HG02884 (cell line): Measurements from ENCODE around the gene SBF2.

Source experiments
- ATAC-seq: cut with Tn5 transposase; IDR thresholded peaks from one replicate; pipeline ENCODE4 v1.9.1; 2021; ENCODE audit warnings: mild to moderate bottlenecking, moderate library complexity; ENCODE audit not compliant: unreplicated experiment

Gene SBF2

GRCh38 chr11:9868641-9869040, 425.4 kb downstream of the SBF2 start:
- no peak for ATAC-seq

DNA sequence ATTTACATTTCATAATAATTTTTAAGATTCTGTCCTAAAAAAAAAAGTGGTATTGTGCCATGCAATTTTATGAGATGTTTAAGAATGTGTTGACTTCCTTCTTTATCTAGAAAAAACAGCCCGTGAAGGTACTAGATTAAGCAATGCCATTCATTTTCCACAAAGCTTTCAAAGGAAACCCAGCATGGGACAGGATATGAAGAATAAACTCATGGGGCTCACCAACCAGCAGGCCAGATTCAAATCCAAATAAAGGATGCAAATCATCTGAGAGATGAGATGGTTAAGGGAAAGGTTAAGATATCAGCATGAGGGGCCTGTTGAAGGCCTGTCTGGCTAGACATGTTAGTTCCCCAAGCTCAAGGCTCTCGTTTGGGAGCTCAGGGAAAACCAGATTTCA, 431.0 kb downstream of the SBF2 start:
- ATAC-seq: no peak

DNA sequence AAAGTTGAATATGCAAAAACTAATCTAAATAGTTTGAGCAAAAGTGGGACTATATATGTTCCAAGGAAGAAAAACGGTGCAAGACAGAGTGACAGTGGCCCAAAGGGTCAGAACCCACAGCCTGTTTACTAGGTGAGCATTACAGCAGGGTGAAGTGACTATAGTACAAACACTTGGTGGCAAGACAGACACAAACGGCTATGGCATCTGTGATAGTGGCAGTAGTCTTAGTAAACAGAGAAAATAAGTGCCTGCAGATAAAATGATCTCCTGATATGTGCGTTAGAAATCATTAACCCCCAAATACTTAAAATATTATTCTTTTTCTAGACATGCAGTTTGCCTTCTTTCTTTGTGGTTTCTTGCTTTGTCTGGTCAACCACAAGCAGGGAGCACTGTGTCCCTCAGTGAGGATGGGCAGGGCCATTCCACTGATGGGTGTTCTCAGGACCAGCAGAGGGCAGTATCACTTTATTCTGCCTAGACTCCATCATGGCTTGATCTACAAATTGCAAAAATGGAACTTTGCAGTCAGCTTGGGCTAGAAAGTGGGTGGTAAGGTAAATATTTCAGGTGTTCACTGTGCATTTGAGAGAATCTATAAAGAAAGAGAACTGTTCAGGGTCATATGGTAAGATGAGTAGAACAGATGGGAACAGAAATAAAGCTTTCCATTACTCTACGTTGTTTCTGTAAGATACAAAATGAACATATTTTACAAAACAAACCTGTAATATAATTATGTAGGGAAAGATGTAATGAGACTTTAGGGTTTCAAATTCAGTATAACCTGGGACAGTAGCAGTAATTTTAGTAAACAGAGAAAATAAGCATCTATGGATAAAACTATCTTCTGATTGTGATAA, 431.9 kb downstream of the SBF2 start:
- ATAC-seq: no peak

- ATAC-seq: no peak
Measured at GRCh38 chr11:9859554-9860305, 434.3 kb downstream of the SBF2 start.

DNA sequence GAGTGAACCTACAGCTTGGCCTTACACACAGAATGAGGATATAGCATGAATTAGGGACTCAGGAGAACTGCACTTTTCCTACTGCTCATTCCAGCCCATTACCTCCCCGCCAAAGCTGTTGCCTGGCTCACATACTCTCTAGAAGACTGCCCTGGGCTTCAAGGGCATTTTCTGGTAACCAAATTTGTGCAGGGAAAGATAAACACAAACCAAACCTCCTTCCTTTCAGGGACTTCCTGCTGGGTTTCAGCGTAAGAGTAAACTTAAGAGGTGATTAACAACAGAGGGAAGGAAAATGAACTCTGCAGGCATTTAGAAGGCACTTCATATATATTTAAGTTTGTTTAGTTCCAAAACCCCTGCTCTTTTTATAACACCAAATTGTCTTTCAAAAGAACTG, 435.2 kb downstream of the SBF2 start:
- no peak for ATAC-seq

GRCh38 chr11:9858218-9858617, 435.8 kb downstream of the SBF2 start:
- no peak for ATAC-seq

GRCh38 chr11:9855579-9856287, 438.3 kb downstream of the SBF2 start:
- peak; percentile 83 for ATAC-seq

DNA sequence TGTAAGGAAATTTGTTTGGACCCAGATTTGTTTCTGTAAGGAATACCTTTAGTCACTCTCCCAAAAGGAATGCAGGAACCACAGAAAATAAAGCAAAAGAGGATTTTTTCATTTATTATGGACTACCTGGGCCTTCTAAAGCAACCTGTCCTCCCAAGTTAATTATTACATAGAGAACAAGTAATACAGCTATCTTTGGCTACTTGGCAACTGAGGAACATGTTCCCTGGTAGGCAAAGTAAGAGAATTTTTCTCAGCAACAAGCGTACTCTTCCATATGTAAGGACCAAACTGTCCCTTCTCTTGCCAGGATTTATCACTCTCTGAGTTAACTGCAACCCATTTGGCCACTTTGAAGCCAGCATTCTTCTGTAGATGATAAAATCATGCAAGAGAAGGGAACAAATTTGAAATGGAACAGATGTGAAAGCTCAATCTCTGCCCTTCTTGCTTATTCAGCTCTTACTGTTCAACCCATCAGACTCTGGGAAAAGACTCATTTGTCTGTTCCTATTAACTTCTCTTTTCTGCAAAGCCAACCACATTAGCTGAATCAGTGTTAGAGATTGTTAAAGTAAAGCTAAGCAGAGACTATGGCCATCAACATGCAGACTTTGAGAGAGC, 440.0 kb downstream of the SBF2 start:
- ATAC-seq: no peak

DNA sequence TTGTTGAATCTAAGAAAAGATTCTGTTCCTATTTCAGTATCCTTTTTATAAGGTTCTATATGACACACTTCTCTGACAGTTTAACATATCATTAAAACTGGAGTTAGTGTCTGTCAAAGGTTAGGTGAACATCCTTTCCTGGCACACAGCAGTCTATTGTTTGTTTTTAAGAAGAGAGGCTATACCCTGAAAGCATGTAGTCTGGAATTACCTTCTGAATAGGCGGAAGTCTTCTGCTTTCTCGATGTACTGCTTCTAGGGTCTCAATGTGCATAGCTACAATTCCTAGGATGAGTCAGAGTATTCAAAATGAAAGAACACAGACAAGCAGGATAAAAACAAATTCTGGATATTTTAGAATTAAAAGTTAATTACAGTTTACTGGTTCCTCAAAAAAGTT, 441.6 kb downstream of the SBF2 start:
- ATAC-seq: no peak

DNA sequence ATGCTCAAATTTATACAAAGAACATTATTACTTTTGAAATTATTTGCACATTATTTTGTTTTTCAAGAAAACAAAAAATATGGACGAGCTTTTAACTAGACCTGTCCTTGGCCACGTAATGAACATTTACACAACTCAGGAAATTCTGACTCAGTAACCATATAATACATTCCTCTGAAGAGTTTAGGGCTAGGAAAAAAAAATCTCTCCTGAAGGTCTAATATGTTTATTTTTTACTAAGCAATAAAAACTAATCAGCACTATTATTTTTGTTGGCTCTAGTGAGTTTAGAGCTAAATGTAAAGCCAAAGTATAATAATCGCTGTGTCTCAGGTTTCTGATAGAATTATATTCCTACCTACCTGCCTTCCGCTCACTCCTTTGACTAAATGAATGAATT, 442.7 kb downstream of the SBF2 start:
- ATAC-seq: no peak

DNA sequence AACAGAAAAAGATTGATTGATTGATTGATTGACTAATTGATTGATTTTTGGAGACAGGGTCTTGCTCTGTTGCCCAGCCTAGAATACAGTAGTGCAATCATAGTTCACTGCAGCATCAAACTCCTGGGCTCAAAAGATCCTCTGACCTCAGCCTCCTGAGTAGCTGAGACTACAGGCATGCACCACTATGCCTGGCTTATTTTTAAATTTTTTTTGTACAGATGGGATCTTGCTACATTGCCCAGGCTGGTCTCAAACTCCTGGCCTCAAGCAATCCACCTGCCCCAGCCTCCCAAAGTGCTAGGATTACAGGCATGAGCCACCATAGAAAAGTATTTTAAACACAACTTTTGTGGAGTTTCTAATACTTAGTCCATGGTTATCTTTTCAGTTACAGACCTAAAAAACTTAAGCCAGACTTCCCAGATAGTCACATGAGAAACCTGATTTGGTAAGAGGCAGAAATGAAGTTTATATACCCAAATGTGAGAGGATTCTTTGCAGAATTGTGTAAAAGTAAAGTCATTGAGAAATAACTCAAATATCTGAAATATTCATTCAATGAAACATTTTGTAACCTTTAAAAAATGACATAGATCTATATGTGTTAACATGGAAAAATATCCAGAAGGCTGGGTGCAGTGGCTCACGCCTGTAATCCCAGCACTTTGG, 443.7 kb downstream of the SBF2 start:
- no peak for ATAC-seq

DNA sequence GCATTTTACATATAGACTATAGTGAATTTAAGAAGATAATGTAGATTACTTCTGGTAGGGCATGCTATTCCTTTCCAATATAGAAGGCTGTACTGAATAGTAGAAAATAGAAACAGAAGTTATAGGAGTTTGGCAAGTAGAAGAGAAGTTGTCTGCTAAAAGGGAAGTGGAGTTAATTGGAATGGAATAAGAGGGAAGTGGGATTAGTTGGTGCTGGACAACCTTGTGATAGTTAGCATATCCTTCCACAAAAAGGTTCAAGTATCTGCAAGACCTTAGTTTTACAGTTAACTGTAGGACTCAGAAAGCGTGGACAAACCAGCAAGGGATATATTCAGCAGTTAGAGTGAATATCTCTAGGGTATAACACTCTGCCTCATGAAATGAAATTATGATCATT, 444.6 kb downstream of the SBF2 start:
- no peak for ATAC-seq

DNA sequence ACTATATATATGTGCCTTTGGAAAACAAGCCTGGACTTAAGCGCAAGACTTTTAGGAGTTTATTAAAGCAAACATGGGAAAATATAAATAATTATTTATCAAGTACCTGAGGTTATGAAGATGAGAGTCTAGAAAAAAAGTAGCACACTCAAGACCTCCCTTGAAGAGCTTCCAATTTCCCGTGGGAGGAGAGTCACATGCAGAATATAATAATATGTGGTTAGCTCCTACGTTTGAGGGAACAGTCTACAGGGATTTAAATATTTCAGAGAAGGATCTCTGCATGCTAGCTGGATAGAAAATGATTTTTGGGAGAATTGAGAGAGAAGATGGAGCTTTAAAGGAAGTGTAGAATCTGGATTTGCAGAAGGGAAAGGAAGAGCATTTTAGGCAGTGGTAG, 446.4 kb downstream of the SBF2 start:
- ATAC-seq: no peak

- no peak for ATAC-seq
Measured at GRCh38 chr11:9842923-9843322, 451.1 kb downstream of the SBF2 start.

- no peak for ATAC-seq
Measured at GRCh38 chr11:9840460-9841004, 453.5 kb downstream of the SBF2 start.

DNA sequence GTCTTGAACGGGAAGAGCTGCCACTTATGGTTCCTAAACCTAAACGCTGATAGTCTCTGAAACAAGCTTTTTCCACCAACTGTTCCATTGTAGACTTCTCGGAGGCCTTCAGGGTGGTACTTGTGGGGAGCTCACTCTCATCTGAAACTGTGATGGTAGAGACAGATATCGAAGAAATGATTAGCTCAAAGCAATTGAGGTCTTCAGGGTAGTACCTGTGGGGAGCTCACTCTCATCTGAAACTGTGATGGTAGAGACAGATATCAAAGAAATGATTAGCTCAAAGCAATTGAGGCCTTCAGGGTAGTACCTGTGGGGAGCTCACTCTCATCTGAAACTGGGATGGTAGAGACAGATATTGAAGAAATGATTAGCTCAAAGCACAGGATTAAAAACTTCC, 454.5 kb downstream of the SBF2 start:
- no peak for ATAC-seq

- ATAC-seq: peak; percentile 79
Measured at GRCh38 chr11:9838961-9839360, 455.1 kb downstream of the SBF2 start.

DNA sequence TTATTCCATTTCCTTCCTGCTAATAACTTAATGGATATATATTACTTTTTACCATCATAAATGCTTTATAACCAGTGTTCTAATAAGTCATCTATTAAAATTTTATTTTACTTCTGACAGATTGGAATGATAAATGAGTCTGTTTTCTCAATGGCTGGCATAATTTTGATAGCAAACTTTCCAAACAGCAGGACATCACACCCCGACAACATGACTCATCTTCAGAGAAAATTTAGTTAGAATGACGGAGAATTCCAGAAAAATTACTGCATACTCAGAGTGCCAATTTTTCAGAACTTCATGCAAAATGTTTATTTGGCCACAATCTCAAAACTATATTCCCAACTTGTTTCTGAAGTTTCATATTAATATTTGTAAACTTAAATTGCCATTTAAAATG, 455.8 kb downstream of the SBF2 start:
- no peak for ATAC-seq

- ATAC-seq: no peak
Measured at GRCh38 chr11:9834291-9834690, 459.7 kb downstream of the SBF2 start.

- no peak for ATAC-seq
Measured at GRCh38 chr11:9831122-9831521, 462.9 kb downstream of the SBF2 start.
